ENCODE results near the gene ELMO1. TPM values are rescaled to one million over a fixed set of nuclear protein-coding genes. Genes with fewer than 3 reads are reported as not detected.

Gene ELMO1
- total RNA-seq, 2 experiments from 2014 or later, result 68.0 to 74.4 TPM

DNA sequence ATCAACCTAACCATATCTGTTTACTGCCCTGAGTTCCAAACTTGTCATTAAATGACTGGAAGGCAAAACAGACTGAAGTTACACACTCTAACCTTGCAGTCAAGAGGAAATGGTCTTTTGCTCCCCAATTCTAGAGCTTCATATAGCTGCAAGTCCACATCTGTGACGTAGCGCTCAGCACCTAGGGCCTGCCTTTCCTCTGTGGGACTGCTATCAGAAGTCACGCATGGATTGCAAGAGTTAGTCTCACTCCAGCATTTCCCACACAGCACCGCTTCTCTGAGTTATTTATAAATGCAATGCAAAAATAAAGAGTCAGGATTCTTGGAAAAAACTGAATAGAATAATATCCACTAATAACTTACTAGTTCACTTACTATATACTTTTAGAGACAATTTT lies 96.9 kb downstream of the ELMO1 start:
- H3K36me3 Mint-ChIP-seq, result peaks cover 6% of the 10 kb centered on the region
- no peak overlapping the region for H3K27ac Mint-ChIP-seq
- H3K4me1 Mint-ChIP-seq, result peaks cover 64% of the 10 kb centered on the region
- DNase-seq, result no peak
- peak overlapping the region; percentile 47 for H3K4me3 Mint-ChIP-seq
- no peaks in the 10 kb centered on the region for H3K27me3 Mint-ChIP-seq
- no peaks in the 10 kb centered on the region for H3K9me3 Mint-ChIP-seq

DNA sequence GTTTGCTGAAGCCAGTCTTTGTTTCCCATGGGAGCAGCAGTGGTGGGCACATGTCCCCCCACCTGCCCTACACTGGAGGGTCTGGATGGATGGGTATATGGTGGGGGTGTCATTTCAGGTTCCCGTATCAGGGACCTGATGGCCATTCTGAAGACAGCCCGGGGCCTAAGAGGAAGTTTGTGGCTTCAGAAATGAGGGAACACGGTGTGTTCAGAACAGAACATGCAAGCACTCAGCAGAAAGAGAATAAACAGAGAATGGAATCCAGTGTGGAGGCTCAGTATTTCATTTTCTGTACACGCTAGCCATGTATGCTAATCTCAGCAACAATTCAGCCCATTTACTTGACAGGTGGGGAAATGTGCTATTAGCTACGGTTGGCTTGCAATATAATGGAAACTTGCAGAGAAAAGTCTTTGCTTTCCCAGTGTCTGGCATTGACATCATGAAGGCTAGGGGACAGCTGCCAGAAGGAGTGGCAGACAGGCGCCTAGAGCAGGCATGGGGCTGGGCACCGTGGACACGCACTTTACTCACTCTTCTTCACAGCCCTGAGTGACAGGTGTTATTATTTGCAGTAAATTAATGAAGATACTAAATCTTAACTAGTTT lies 98.6 kb downstream of the ELMO1 start:
- peaks cover 11% of the 10 kb centered on the region for H3K36me3 Mint-ChIP-seq
- no peak overlapping the region for H3K27ac Mint-ChIP-seq
- H3K9me3 Mint-ChIP-seq, result no peaks in the 10 kb centered on the region
- H3K4me3 Mint-ChIP-seq, result no peak overlapping the region
- DNase-seq, result no peak
- no peaks in the 10 kb centered on the region for H3K27me3 Mint-ChIP-seq
- H3K4me1 Mint-ChIP-seq, result peaks cover 63% of the 10 kb centered on the region

DNA sequence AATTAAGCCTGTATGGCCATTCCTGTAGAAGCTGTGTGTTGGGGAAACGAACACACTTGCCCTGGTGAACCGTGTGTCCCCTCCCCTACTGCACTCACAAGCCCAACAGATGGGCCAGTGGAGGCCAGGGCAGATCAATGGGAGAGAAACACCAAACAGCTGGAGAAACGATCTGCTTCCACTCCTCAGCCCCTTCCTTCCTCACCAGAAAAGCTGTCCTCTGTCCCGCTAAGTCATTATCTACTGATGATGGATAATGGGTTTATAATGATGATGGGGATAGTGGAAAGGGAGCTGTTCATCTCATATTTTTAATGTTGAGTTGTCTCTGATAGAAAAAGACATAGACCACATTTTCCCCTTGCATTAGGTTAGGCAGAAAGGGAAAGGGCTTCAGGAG lies 99.7 kb downstream of the ELMO1 start:
- no peak overlapping the region for H3K27ac Mint-ChIP-seq
- H3K9me3 Mint-ChIP-seq, result no peaks in the 10 kb centered on the region
- H3K36me3 Mint-ChIP-seq, result peaks cover 9% of the 10 kb centered on the region
- no peak for DNase-seq
- H3K4me3 Mint-ChIP-seq, result no peak overlapping the region
- H3K27me3 Mint-ChIP-seq, result no peaks in the 10 kb centered on the region
- H3K4me1 Mint-ChIP-seq, result peaks cover 57% of the 10 kb centered on the region

DNA sequence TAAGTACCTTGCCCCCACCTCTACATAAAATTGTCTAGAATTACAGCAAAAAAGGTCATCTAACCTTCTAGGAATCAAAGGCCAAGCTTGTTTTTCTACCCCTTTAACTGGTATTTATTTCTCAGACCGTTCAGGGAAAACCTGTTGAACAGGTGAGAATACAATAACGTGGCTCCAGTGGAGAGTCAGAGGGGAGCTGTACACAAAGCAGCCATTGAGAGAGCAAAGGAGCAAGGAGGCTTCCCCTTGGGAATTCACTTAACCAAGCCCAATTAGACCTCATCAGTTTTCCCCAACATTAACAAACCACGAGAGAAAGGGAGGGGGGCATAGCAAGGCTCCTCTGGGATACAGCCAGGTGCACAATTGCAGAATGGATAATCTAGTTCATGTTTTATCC lies 101.9 kb downstream of the ELMO1 start:
- H3K9me3 Mint-ChIP-seq, result no peaks in the 10 kb centered on the region
- no peak for DNase-seq
- H3K4me3 Mint-ChIP-seq, result no peak overlapping the region
- H3K27ac Mint-ChIP-seq, result no peak overlapping the region
- H3K27me3 Mint-ChIP-seq, result no peaks in the 10 kb centered on the region
- H3K36me3 Mint-ChIP-seq, result peaks cover 14% of the 10 kb centered on the region
- peaks cover 49% of the 10 kb centered on the region for H3K4me1 Mint-ChIP-seq

DNA sequence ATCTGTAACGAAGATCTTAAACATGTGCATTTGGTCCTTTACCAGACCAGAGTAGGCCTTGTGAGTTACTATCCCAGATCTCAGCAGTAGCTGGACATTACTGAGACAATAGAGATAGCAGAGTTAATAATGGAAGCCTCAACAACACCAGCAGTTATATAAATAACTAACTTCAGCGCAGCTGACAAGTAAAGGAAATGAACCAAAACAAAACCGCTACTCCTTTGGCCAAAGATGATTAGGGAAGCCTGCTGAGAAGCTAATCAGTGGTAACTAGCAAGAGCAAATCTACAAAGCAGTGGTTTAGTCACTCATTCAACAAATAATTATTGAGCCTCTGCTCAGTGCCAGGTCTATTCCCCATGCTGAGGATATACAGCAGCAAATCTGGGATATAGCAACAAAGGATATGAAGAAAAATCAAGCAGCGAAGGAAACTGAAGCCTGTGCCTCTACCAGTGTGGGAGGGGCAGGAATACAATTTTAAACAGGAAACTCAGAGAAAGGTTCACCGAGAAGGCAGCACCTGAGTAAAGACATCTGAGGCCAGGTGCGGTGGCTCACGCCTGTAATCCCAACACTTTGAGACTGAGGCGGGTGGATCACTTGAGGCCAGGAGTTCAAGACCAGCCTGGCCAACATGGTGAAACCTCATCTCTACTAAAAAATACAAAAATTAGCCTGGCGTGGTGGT lies 103.6 kb downstream of the ELMO1 start:
- Mint-ChIP-seq H3K4me3 (no peak overlapping the region), H3K36me3 (peaks cover 25% of the 10 kb centered on the region), H3K27ac (peak overlapping the region; percentile 22), H3K27me3 (no peaks in the 10 kb centered on the region), H3K4me1 (peaks cover 50% of the 10 kb centered on the region), H3K9me3 (no peaks in the 10 kb centered on the region)
- no peak for DNase-seq

DNA sequence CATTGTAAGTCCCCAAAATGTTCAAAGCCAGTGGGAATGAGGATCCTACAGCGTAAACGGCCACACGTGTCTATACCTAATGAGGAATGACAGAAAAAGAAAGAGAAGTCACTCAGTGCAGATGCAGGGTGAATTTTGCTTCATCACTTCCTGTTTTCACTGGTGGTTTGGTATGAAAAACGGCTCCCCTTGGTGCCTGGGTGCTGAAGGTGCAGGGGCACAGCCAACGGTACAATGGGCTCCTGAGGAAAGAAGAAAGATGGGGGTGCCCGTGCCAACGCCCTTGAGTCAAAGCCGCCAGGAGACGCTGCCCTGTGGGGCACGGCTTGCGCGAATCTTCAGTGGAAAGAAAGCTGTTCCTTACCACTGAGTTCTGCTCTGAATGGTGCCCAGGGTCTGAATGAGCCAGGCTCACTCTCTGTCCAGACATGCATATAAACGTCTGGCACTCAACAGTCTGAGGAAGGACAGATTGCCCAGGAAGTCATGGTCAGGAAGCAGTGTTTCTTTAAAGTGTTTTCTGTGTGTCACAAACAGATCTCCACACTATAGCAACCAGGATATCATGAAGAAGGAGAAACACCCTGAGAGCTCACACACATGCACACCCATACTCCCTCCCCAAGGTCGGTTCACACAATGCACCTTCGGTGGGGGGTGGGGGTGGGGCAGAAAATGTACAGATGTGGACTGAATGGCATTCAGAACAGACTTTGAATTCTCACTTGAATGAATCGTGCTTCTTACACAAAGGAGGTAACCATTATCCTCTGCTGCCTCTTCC lies 105.8 kb downstream of the ELMO1 start:
- Mint-ChIP-seq H3K27ac (peak overlapping the region; percentile 100), H3K4me3 (peak overlapping the region; percentile 98), H3K9me3 (no peaks in the 10 kb centered on the region), H3K27me3 (no peaks in the 10 kb centered on the region), H3K4me1 (peaks cover 57% of the 10 kb centered on the region), H3K36me3 (peaks cover 38% of the 10 kb centered on the region)
- DNase-seq, result peak; percentile 64

DNA sequence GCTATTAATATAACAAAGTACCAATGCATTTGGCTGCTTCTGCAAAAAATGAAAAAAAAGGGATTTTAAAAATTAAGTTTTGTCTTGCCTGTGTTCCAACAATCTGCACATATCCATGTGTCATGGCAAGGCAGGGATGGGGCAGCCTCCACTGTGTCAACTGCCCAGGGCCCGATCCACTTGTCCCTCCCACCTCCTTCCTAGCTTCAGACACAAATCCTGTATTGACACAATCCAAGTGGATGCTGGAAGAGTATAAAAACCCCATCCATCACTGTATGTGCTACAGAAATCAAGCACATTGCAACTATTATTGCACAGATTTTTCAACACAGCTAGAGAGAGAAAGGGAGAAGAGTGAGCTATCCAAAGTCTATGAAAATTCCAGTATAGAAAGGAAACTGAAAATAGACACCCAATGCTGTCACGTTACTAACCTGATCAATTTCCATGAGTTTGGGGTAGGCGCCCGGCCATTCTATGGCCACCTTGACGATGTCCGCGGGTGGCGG lies 106.4 kb downstream of the ELMO1 start:
- H3K9me3 Mint-ChIP-seq, result peaks cover 3% of the 10 kb centered on the region
- peak overlapping the region; percentile 100 for H3K27ac Mint-ChIP-seq
- H3K4me1 Mint-ChIP-seq, result peaks cover 62% of the 10 kb centered on the region
- no peaks in the 10 kb centered on the region for H3K27me3 Mint-ChIP-seq
- H3K36me3 Mint-ChIP-seq, result peaks cover 44% of the 10 kb centered on the region
- H3K4me3 Mint-ChIP-seq, result peak overlapping the region; percentile 98
- no peak for DNase-seq

DNA sequence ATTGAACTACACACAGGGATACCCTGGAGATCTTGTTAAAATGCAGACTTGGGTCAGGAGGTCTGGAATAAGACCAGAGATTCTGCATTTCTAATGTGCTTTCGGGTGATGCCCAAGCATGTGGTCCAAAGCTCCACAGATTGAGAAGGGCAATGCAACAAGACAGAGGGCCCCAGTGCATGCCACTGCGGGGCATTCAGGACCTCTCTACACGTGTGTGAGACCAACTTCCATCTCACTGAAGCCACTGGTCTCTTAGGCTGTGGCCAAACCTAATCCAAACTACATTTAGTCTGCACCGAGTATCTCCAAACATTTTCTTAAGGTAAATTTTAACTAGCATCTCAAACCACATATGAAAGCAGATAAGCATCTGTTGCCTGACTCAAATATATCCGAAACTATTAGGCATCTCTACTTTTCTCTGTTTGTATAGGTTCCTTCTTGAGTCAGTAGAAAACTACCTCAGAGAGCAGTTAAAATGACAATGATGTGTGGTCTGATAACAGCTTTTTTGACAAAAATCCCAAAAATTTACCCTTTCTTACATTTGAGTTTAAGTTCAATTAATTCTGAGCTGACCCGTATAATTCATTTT lies 107.5 kb downstream of the ELMO1 start:
- peak overlapping the region; percentile 98 for H3K4me3 Mint-ChIP-seq
- peaks cover 54% of the 10 kb centered on the region for H3K36me3 Mint-ChIP-seq
- H3K4me1 Mint-ChIP-seq, result peaks cover 65% of the 10 kb centered on the region
- H3K9me3 Mint-ChIP-seq, result peaks cover 3% of the 10 kb centered on the region
- DNase-seq, result no peak
- H3K27ac Mint-ChIP-seq, result peak overlapping the region; percentile 100
- H3K27me3 Mint-ChIP-seq, result no peaks in the 10 kb centered on the region

DNA sequence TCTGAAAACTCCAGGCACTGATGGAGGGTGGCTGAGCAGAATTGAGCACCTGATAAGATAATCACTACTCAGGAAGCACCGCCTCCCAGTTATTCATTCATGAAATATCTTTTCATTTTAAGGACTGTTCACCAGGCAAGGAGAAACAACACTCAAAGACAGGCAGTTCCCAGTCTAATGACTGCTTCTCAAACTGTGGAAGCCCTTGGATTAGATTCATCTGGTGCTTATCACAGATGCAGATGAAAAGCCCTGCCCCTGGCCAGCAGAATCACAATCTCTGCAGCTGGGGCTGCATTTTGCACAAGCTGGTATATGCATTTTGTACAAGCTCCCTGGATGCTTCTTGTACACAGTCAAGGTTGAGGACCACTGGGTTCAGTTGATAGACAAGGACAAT lies 109.7 kb downstream of the ELMO1 start:
- Mint-ChIP-seq H3K4me1 (peaks cover 56% of the 10 kb centered on the region), H3K27ac (no peak overlapping the region), H3K36me3 (peaks cover 59% of the 10 kb centered on the region), H3K9me3 (peaks cover 3% of the 10 kb centered on the region), H3K27me3 (no peaks in the 10 kb centered on the region), H3K4me3 (no peak overlapping the region)
- no peak for DNase-seq

DNA sequence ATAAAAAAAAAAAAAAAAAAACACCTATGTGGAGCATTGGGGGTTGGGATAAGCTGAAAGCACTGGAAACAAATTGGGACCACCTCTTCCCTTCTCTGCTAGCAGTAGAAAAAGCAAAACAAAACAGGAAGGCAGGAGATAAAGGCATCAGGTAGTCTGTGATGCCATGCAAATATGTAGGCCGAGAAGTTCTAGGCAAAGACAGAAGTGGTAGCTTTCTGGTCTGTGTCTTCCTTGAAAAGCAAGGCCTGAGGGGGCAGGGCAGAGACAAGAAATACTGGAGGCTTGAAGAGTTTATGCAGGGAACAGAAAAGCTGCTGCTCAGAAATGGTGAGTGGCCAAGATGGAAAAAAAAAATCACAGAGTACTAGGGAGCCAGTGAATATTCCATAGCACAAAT lies 111.1 kb downstream of the ELMO1 start:
- Mint-ChIP-seq H3K4me1 (peaks cover 60% of the 10 kb centered on the region), H3K36me3 (peaks cover 69% of the 10 kb centered on the region), H3K27me3 (no peaks in the 10 kb centered on the region), H3K9me3 (peaks cover 3% of the 10 kb centered on the region), H3K4me3 (no peak overlapping the region), H3K27ac (peak overlapping the region; percentile 54)
- no peak for DNase-seq

DNA sequence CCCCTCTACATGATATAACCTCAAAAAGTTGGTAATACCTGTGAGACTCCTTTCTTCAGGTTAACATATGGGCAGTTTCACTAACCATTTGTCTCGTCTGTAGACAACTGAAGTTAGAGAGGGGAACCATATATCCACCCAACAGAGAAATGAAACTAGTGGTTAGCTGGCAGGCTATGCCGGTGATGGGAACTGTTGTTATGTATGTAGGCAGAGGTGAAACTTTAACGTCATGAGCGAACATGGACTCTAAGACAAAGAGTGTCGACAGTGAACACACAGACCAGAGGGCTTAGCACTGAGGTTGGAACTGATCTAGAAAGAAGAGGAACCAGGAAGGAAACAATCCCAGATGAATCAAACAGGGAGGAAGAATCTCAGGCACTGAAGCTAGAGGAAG lies 112.4 kb downstream of the ELMO1 start:
- Mint-ChIP-seq H3K4me1 (peaks cover 60% of the 10 kb centered on the region), H3K27me3 (no peaks in the 10 kb centered on the region), H3K4me3 (no peak overlapping the region), H3K27ac (peak overlapping the region; percentile 42), H3K9me3 (peaks cover 6% of the 10 kb centered on the region), H3K36me3 (peaks cover 71% of the 10 kb centered on the region)
- DNase-seq, result peak; percentile 10

DNA sequence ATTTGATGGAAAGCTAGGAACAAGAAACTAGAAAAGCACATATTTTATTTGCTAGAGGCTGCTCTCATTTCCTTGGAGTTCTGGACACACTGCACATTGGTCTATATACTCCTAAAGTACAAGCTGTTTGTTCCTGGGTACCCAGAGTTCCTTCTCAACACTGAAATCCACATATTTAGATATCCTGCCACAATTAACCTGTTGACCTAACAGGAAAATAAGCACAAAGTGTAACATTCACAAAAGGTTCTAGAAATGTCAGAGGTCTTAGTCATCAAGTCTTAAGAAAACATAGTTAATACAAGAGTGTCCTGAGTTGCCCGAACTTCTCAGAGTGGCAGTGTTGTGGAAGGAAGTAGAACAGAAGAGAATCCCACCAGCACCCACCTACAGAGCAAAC lies 115.6 kb downstream of the ELMO1 start:
- peaks cover 33% of the 10 kb centered on the region for H3K4me1 Mint-ChIP-seq
- peaks cover 6% of the 10 kb centered on the region for H3K9me3 Mint-ChIP-seq
- no peak overlapping the region for H3K27ac Mint-ChIP-seq
- H3K36me3 Mint-ChIP-seq, result peaks cover 70% of the 10 kb centered on the region
- no peak for DNase-seq
- H3K27me3 Mint-ChIP-seq, result no peaks in the 10 kb centered on the region
- no peak overlapping the region for H3K4me3 Mint-ChIP-seq

DNA sequence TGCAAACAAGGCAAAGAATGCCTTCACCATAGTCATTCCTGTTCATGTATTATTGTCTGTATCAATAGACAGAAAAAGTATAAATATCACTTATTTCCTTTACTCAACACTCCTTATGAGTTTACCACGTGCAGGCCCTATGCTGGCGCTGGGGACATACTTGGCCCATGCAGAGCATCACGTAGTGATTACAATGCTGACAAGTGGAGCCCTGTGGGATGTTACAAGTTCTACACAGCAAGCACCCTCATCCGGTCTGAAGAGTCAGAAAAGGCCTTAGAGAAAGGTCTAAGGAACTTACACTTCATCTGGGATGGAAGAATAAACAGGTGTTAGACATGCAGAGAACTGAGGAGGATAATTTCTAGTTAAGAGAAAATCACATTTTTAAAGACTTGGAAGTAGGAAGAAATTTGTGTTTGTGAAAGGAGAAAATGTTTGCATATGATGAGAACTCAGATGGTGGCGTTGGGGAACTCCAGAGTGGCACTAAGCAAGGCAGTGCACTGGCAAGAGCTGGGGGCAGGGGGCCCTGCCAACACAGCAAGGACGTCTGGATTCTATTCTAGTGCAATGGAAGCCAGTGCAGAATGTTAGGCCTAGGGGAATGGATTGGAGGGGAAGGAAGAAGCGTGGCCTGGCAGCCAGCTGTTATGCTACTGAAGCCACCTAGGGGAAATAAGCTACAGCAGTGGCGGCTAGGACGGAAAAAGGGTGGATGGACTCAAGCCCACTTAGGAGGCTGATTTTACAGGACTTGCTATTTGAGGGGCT lies 116.2 kb downstream of the ELMO1 start:
- H3K4me3 Mint-ChIP-seq, result no peak overlapping the region
- DNase-seq, result no peak
- peaks cover 70% of the 10 kb centered on the region for H3K36me3 Mint-ChIP-seq
- H3K9me3 Mint-ChIP-seq, result peaks cover 5% of the 10 kb centered on the region
- no peak overlapping the region for H3K27ac Mint-ChIP-seq
- no peaks in the 10 kb centered on the region for H3K27me3 Mint-ChIP-seq
- H3K4me1 Mint-ChIP-seq, result peaks cover 34% of the 10 kb centered on the region

DNA sequence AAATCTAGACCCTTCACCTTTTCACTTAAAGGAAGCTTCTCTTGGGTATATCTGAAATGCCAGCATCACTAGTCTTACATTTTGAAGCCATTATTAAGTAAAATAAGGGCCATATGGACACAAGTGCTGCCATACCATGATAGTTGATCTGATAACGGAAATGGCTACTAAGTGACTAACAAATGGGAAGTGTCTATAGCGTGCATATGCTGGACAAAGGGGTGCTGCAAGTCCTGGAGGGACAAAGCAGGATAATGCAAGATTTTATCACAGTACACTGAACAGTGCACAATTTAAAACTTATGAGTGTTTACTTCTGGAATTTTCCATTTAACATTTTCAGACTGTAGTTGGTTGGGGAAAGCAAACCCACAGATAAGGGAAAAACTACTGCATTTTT lies 117.9 kb downstream of the ELMO1 start:
- no peak overlapping the region for H3K27ac Mint-ChIP-seq
- DNase-seq, result no peak
- peaks cover 32% of the 10 kb centered on the region for H3K4me1 Mint-ChIP-seq
- H3K27me3 Mint-ChIP-seq, result no peaks in the 10 kb centered on the region
- H3K4me3 Mint-ChIP-seq, result no peak overlapping the region
- peaks cover 3% of the 10 kb centered on the region for H3K9me3 Mint-ChIP-seq
- H3K36me3 Mint-ChIP-seq, result peaks cover 66% of the 10 kb centered on the region
